GM23338 (cell line): ENCODE data around the gene HIP1.

Experiments
- CREB1 ChIP-seq: fragments of 250-450 bp; sonication (Bioruptor Pico); IDR thresholded peaks from 2 replicates; pipeline ENCODE4 v1.5.0; 2020; ENCODE audit warnings: low read depth, mild to moderate bottlenecking, moderate library complexity
- EZH2 ChIP-seq: fragments of 200-600 bp; sonication (generic); IDR thresholded peaks from one replicate; pipeline ENCODE4 v1.8.0; 2017; ENCODE audit warnings: antibody characterized with exemption, mild to moderate bottlenecking, low read depth; ENCODE audit not compliant: unreplicated experiment
- EZH2phosphoT487 ChIP-seq: fragments of 200-600 bp; sonication (generic); IDR thresholded peaks from one replicate; pipeline ENCODE4 v1.8.1; 2018; ENCODE audit warnings: antibody characterized with exemption; ENCODE audit not compliant: unreplicated experiment
- JUNB ChIP-seq: IDR thresholded peaks from one replicate; pipeline ENCODE4 v1.6.1; 2016; ENCODE audit warnings: antibody characterized with exemption; ENCODE audit not compliant: unreplicated experiment
- POLR2AphosphoS5 ChIP-seq: IDR thresholded peaks from 2 replicates; pipeline ENCODE4 v1.6.1; 2016; ENCODE audit warnings: antibody characterized with exemption, low read depth
- STAT1 ChIP-seq: IDR thresholded peaks from one replicate; pipeline ENCODE4 v1.6.1; 2016; ENCODE audit warnings: antibody characterized with exemption; ENCODE audit not compliant: unreplicated experiment
- ZNF114 ChIP-seq: fragments of 250-450 bp; sonication (Bioruptor Pico); IDR thresholded peaks from 2 replicates; pipeline ENCODE4 v1.5.0; 2020; ENCODE audit warnings: mild to moderate bottlenecking, moderate library complexity
- TF ChIP-seq, protein P1 (sequence below), 2 experiments: fragments of 200-600 bp in 1 of 2; sonication (generic) in 1 of 2; conservative IDR thresholded peaks; 2 replicates each; pipeline versions ENCODE4 v1.5.1 to v1.6.1; 2016 to 2017; ENCODE audit warnings: antibody characterized with exemption in 2 of 2, low read depth in 2 of 2, mild to moderate bottlenecking in 2 of 2, moderate library complexity in 1 of 2
- TF ChIP-seq, protein P2 (sequence below): IDR thresholded peaks from one replicate; pipeline ENCODE4 v1.6.1; 2018; ENCODE audit warnings: antibody characterized with exemption; ENCODE audit not compliant: unreplicated experiment
- TF ChIP-seq, protein P3 (sequence below): IDR thresholded peaks from 2 replicates; pipeline ENCODE4 v1.6.1; 2016; ENCODE audit warnings: antibody characterized with exemption

DNA sequence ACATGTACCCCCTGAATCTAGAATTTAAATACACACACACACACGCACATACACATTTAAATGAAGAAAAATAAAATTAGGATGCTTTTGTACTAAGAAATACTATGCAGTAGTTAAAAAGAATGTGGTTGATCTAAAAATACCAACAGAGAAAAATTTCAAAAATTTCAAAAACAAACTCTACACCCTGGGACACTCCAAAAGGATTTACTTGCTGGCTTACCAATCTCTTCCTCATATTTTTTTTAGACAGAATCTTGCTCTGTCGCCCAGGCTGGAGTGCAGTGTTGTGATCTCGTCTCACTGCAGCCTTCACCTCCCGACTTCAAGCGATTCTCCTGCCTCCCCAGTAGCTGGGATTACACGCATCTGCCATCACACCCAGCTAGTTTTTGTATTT, 80.9 kb downstream of the HIP1 start:
- TF ChIP-seq, protein P1, sequence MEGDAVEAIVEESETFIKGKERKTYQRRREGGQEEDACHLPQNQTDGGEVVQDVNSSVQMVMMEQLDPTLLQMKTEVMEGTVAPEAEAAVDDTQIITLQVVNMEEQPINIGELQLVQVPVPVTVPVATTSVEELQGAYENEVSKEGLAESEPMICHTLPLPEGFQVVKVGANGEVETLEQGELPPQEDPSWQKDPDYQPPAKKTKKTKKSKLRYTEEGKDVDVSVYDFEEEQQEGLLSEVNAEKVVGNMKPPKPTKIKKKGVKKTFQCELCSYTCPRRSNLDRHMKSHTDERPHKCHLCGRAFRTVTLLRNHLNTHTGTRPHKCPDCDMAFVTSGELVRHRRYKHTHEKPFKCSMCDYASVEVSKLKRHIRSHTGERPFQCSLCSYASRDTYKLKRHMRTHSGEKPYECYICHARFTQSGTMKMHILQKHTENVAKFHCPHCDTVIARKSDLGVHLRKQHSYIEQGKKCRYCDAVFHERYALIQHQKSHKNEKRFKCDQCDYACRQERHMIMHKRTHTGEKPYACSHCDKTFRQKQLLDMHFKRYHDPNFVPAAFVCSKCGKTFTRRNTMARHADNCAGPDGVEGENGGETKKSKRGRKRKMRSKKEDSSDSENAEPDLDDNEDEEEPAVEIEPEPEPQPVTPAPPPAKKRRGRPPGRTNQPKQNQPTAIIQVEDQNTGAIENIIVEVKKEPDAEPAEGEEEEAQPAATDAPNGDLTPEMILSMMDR (conservative IDR thresholded peaks at IDR 0.05; ENCODE audit: low read depth in 2 of 2): no peak
- TF ChIP-seq EZH2 (no peak), POLR2AphosphoS5 (no peak), STAT1 (no peak), CREB1 (CRISPR knock-in tag) (no peak), EZH2phosphoT487 (no peak), ZNF114 (no peak), JUNB (no peak)
- TF ChIP-seq, protein P2, sequence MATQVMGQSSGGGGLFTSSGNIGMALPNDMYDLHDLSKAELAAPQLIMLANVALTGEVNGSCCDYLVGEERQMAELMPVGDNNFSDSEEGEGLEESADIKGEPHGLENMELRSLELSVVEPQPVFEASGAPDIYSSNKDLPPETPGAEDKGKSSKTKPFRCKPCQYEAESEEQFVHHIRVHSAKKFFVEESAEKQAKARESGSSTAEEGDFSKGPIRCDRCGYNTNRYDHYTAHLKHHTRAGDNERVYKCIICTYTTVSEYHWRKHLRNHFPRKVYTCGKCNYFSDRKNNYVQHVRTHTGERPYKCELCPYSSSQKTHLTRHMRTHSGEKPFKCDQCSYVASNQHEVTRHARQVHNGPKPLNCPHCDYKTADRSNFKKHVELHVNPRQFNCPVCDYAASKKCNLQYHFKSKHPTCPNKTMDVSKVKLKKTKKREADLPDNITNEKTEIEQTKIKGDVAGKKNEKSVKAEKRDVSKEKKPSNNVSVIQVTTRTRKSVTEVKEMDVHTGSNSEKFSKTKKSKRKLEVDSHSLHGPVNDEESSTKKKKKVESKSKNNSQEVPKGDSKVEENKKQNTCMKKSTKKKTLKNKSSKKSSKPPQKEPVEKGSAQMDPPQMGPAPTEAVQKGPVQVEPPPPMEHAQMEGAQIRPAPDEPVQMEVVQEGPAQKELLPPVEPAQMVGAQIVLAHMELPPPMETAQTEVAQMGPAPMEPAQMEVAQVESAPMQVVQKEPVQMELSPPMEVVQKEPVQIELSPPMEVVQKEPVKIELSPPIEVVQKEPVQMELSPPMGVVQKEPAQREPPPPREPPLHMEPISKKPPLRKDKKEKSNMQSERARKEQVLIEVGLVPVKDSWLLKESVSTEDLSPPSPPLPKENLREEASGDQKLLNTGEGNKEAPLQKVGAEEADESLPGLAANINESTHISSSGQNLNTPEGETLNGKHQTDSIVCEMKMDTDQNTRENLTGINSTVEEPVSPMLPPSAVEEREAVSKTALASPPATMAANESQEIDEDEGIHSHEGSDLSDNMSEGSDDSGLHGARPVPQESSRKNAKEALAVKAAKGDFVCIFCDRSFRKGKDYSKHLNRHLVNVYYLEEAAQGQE: no peak
- TF ChIP-seq, protein P3, sequence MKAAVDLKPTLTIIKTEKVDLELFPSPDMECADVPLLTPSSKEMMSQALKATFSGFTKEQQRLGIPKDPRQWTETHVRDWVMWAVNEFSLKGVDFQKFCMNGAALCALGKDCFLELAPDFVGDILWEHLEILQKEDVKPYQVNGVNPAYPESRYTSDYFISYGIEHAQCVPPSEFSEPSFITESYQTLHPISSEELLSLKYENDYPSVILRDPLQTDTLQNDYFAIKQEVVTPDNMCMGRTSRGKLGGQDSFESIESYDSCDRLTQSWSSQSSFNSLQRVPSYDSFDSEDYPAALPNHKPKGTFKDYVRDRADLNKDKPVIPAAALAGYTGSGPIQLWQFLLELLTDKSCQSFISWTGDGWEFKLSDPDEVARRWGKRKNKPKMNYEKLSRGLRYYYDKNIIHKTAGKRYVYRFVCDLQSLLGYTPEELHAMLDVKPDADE: no peak
